ENCODE measurements around the gene ESYT1.

Gene ESYT1

GRCh38 chr12:56169229-56169759 lies 41.2 kb downstream of the ESYT1 start:
- H3K27ac ChIP-seq (ENCODE audit: low read depth, low read length) = no peak overlapping the region
- no peak overlapping the region for H3K9ac ChIP-seq (ENCODE audit: low read depth in 1 of 2, low read length in 2 of 2)
- H3K4me3 ChIP-seq (ENCODE audit: low read depth in 1 of 2, low read length in 2 of 2) = no peak overlapping the region
- no peaks in the 10 kb centered on the region for H3K27me3 ChIP-seq (ENCODE audit: control insufficient read depth in 1 of 2, insufficient read depth in 2 of 2, low read length in 2 of 2)
- H3K36me3 ChIP-seq (ENCODE audit: control insufficient read depth in 1 of 2, insufficient read depth in 2 of 2, low read length in 2 of 2) = peaks cover 46 to 89% of the 10 kb centered on the region in 2 donors
- no peaks in the 10 kb centered on the region for H3K9me3 ChIP-seq (ENCODE audit: control insufficient read depth in 1 of 2, low read length in 2 of 2)
- H3K4me1 ChIP-seq (ENCODE audit: control insufficient read depth in 1 of 2, insufficient read depth in 2 of 2, low read length in 2 of 2) = no peaks in the 10 kb centered on the region

DNA sequence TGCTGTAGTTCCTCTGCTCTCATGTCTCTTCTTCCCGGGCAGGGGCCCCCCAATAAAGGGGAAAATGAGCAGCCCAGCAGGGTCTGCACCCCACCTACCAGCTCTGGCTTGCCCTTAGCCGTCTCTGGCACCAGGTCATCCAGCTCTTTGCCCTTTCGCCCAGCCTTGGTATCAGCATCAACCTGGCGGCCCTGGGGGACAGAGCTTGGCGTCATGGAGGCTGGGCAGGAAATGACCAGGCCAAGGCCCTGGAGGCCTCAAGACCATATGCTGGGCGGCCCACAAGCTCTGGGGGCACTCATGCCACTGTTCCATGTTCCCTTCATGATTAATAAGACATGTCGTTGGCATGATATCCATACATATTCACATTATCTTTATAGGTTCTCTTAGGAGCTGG lies 44.8 kb downstream of the ESYT1 start:
- Histone ChIP-seq H3K27ac (ENCODE audit: low read depth, low read length) (no peak overlapping the region), H3K4me3 (ENCODE audit: low read depth in 1 of 2, low read length in 2 of 2) (no peak overlapping the region), H3K36me3 (ENCODE audit: control insufficient read depth in 1 of 2, insufficient read depth in 2 of 2, low read length in 2 of 2) (peaks cover 50 to 85% of the 10 kb centered on the region in 2 donors), H3K9me3 (ENCODE audit: control insufficient read depth in 1 of 2, low read length in 2 of 2) (no peaks in the 10 kb centered on the region), H3K9ac (ENCODE audit: low read depth in 1 of 2, low read length in 2 of 2) (no peak overlapping the region), H3K4me1 (ENCODE audit: control insufficient read depth in 1 of 2, insufficient read depth in 2 of 2, low read length in 2 of 2) (no peaks in the 10 kb centered on the region), H3K27me3 (ENCODE audit: control insufficient read depth in 1 of 2, insufficient read depth in 2 of 2, low read length in 2 of 2) (no peaks in the 10 kb centered on the region)

- peaks cover 43 to 83% of the 10 kb centered on the region in 2 donors for H3K36me3 ChIP-seq (ENCODE audit: control insufficient read depth in 1 of 2, insufficient read depth in 2 of 2, low read length in 2 of 2)
- H3K9me3 ChIP-seq (ENCODE audit: control insufficient read depth in 1 of 2, low read length in 2 of 2) = no peaks in the 10 kb centered on the region
- no peaks in the 10 kb centered on the region for H3K27me3 ChIP-seq (ENCODE audit: control insufficient read depth in 1 of 2, insufficient read depth in 2 of 2, low read length in 2 of 2)
Observed at GRCh38 chr12:56178347-56178746, 50.3 kb downstream of the ESYT1 start.

GRCh38 chr12:56186957-56187356 lies 58.9 kb downstream of the ESYT1 start:
- Histone ChIP-seq H3K36me3 (ENCODE audit: control insufficient read depth in 1 of 2, insufficient read depth in 2 of 2, low read length in 2 of 2) (peaks cover 22 to 41% of the 10 kb centered on the region in 2 donors), H3K9me3 (ENCODE audit: control insufficient read depth in 1 of 2, low read length in 2 of 2) (no peaks in the 10 kb centered on the region), H3K9ac (ENCODE audit: low read depth in 1 of 2, low read length in 2 of 2) (no peak overlapping the region), H3K27ac (ENCODE audit: low read depth, low read length) (no peak overlapping the region), H3K4me1 (ENCODE audit: control insufficient read depth in 1 of 2, insufficient read depth in 2 of 2, low read length in 2 of 2) (peaks cover 12 to 20% of the 10 kb centered on the region in 2 donors), H3K27me3 (ENCODE audit: control insufficient read depth in 1 of 2, insufficient read depth in 2 of 2, low read length in 2 of 2) (no peaks in the 10 kb centered on the region), H3K4me3 (ENCODE audit: low read depth in 1 of 2, low read length in 2 of 2) (no peak overlapping the region)

More at GRCh38 chr12:56178347-56178746, 50.3 kb downstream of the ESYT1 start:
- Histone ChIP-seq H3K9ac (ENCODE audit: low read depth in 1 of 2, low read length in 2 of 2) (no peak overlapping the region), H3K27ac (ENCODE audit: low read depth, low read length) (no peak overlapping the region), H3K4me1 (ENCODE audit: control insufficient read depth in 1 of 2, insufficient read depth in 2 of 2, low read length in 2 of 2) (no peaks in the 10 kb centered on the region), H3K4me3 (ENCODE audit: low read depth in 1 of 2, low read length in 2 of 2) (no peak overlapping the region)

- no peaks in the 10 kb centered on the region for H3K9me3 ChIP-seq (ENCODE audit: control insufficient read depth in 1 of 2, low read length in 2 of 2)
- peak overlapping the region; percentile 79 to 85 for H3K4me3 ChIP-seq (ENCODE audit: low read depth in 1 of 2, low read length in 2 of 2)
- H3K27me3 ChIP-seq (ENCODE audit: control insufficient read depth in 1 of 2, insufficient read depth in 2 of 2, low read length in 2 of 2) = no peaks in the 10 kb centered on the region
- H3K9ac ChIP-seq (ENCODE audit: low read depth in 1 of 2, low read length in 2 of 2) = peak overlapping the region; percentile 82 to 87
- peaks cover 12 to 20% of the 10 kb centered on the region in 2 donors for H3K4me1 ChIP-seq (ENCODE audit: control insufficient read depth in 1 of 2, insufficient read depth in 2 of 2, low read length in 2 of 2)
- H3K27ac ChIP-seq (ENCODE audit: low read depth, low read length) = no peak overlapping the region
- H3K36me3 ChIP-seq (ENCODE audit: control insufficient read depth in 1 of 2, insufficient read depth in 2 of 2, low read length in 2 of 2) = peaks cover 21 to 30% of the 10 kb centered on the region in 2 donors
Observed at GRCh38 chr12:56188131-56188777, 60.2 kb downstream of the ESYT1 start.

DNA sequence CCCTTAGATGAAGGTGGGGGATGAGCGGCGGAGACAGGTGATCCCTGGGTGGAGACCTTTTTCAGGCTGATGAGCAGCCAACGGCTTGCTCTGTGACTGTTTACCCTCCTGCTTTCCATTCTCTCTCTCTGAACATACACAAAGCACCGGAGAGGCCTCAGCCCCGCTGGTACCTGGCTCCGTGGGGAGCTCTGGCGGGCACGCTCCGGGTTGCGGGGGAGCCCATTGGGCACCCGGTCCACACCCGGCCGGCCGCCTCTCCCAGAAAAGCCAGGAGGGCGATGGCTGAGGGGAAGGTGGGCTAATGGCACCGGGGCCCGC lies 60.7 kb downstream of the ESYT1 start:
- peaks cover 12 to 20% of the 10 kb centered on the region in 2 donors for H3K4me1 ChIP-seq (ENCODE audit: control insufficient read depth in 1 of 2, insufficient read depth in 2 of 2, low read length in 2 of 2)
- peak overlapping the region; percentile 82 to 87 for H3K9ac ChIP-seq (ENCODE audit: low read depth in 1 of 2, low read length in 2 of 2)
- no peaks in the 10 kb centered on the region for H3K9me3 ChIP-seq (ENCODE audit: control insufficient read depth in 1 of 2, low read length in 2 of 2)
- no peaks in the 10 kb centered on the region for H3K27me3 ChIP-seq (ENCODE audit: control insufficient read depth in 1 of 2, insufficient read depth in 2 of 2, low read length in 2 of 2)
- H3K27ac ChIP-seq (ENCODE audit: low read depth, low read length) = peak overlapping the region; percentile 53
- H3K4me3 ChIP-seq (ENCODE audit: low read depth in 1 of 2, low read length in 2 of 2) = peak overlapping the region; percentile 79 to 85
- peaks cover 16 to 25% of the 10 kb centered on the region in 2 donors for H3K36me3 ChIP-seq (ENCODE audit: control insufficient read depth in 1 of 2, insufficient read depth in 2 of 2, low read length in 2 of 2)

DNA sequence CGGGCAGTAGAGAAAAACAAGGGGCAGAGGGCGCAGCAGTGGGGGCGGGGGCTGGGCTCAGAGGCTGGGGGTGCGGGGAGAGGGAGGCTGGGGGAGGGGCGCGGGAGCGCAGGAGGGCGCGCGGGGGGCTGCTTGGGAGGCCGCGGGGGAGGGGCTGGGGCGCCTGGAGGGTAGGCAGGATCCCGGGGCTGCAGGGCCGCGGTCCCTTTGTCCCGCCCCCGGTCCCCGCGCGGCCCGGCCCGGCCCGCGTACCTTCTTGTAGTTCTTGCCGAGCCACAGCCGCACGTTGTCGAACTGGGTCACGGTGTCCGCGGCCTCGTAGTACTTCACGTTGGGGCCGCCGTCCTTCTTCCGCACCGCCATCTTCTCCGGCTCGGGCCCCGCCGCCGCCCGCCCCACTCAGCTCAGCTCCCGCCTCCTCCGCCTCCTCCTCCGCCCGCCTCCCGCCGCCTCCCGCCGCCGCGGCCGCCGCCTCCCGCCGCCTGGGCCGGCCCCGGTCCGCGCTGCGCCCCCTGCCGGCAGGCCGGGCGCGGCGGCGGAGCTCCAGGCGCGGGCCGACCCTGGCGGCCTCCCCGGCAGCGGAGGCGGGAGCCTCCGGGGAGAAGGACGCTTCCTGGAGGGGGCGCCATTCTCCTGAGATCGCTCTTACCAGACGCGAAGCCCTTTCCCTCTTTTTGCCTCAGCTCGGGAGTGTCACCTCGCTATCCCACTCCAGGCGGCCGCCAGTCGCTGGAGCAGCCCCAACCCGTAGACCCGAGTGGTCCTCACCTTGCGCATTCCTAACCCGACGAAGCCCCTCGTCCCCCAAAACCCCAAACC lies 61.2 kb downstream of the ESYT1 start, which contains the start of gene SMARCC2:
Gene SMARCC2, minus strand, starts transcription at position 385 of the 819 bp plus-strand sequence. Its CDS starts 22 bp downstream, at position 363.
- H3K27me3 ChIP-seq (ENCODE audit: control insufficient read depth in 1 of 2, insufficient read depth in 2 of 2, low read length in 2 of 2) = no peaks in the 10 kb centered on the region
- H3K36me3 ChIP-seq (ENCODE audit: control insufficient read depth in 1 of 2, insufficient read depth in 2 of 2, low read length in 2 of 2) = peaks cover 12 to 20% of the 10 kb centered on the region in 2 donors
- H3K4me1 ChIP-seq (ENCODE audit: control insufficient read depth in 1 of 2, insufficient read depth in 2 of 2, low read length in 2 of 2) = peaks cover 12 to 20% of the 10 kb centered on the region in 2 donors
- peak within 1 kb of the TSS; percentile 80 for H3K27ac ChIP-seq (ENCODE audit: low read depth, low read length)
- no peaks in the 10 kb centered on the region for H3K9me3 ChIP-seq (ENCODE audit: control insufficient read depth in 1 of 2, low read length in 2 of 2)
- peak within 1 kb of the TSS; percentile 87 to 90 for H3K4me3 ChIP-seq (ENCODE audit: low read depth in 1 of 2, low read length in 2 of 2)
- H3K9ac ChIP-seq (ENCODE audit: low read depth in 1 of 2, low read length in 2 of 2) = peak within 1 kb of the TSS; percentile 91 to 94

DNA sequence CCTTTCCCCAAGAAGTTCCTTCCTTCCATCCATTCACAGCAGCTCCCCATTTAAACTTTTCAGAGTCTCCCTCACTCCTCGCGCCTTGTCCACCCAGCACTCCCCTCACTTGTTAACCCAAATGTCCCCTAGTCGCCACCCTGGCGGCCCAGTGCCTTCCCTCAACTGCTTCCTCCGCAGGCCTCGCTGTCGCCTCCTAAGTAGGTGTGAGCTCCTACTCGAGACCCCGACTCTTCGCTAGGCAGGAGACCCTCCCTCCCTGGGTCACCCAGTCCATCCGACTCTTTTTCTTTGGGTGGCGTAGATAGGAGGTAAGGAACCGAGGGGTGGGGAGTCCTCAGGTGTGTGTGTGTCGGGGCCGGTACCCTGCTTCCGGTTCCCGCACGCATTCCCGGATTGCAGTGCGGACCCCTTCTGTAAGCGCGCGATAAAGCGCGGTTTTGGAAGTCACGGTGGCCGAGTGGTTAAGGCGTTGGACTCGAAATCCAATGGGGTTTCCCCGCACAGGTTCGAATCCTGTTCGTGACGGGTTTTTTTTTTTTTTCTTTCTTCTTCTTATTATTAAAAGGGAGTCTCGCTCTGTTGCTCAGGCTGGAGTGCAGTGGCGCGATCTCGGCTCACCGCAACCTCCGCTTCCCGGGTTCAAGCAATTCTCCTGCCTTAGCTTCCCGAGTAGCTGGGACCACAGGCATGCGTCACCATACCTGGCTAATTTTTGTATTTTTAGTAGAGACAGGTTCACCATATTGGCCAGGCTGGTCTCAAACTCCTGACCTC lies 62.0 kb downstream of the ESYT1 start:
- Histone ChIP-seq H3K9me3 (ENCODE audit: control insufficient read depth in 1 of 2, low read length in 2 of 2) (no peaks in the 10 kb centered on the region), H3K27me3 (ENCODE audit: control insufficient read depth in 1 of 2, insufficient read depth in 2 of 2, low read length in 2 of 2) (no peaks in the 10 kb centered on the region), H3K4me3 (ENCODE audit: low read depth in 1 of 2, low read length in 2 of 2) (peak overlapping the region; percentile 87 to 90), H3K9ac (ENCODE audit: low read depth in 1 of 2, low read length in 2 of 2) (peak overlapping the region; percentile 91 to 94), H3K4me1 (ENCODE audit: control insufficient read depth in 1 of 2, insufficient read depth in 2 of 2, low read length in 2 of 2) (peaks cover 12 to 20% of the 10 kb centered on the region in 2 donors), H3K27ac (ENCODE audit: low read depth, low read length) (peak overlapping the region; percentile 80), H3K36me3 (ENCODE audit: control insufficient read depth in 1 of 2, insufficient read depth in 2 of 2, low read length in 2 of 2) (peaks cover 4 to 12% of the 10 kb centered on the region in 2 donors)

DNA sequence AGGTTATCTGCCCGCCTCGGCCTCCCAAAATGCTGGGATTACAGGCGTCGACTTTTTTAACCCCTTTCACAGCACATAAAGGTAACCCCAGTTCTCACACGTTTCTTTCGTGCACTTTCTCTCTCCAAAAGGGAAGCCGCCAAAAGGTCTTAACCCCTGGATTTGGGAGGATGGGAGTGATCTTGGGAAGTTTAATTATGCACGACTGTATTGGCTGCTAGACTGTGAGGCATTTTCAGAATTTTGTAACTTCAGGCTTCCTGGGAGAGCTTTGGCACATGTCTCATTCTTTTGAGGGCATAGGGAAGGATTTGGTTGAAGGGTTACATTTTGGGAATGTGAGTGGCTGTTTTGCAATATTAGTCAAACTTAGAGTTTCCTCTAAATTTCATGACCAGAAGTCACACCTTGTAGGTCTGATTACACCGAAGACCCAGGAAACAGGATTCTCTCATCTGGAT lies 62.7 kb downstream of the ESYT1 start:
- no peaks in the 10 kb centered on the region for H3K27me3 ChIP-seq (ENCODE audit: control insufficient read depth in 1 of 2, insufficient read depth in 2 of 2, low read length in 2 of 2)
- H3K4me3 ChIP-seq (ENCODE audit: low read depth in 1 of 2, low read length in 2 of 2) = peak overlapping the region; percentile 87 to 90
- peaks cover 12 to 20% of the 10 kb centered on the region in 2 donors for H3K4me1 ChIP-seq (ENCODE audit: control insufficient read depth in 1 of 2, insufficient read depth in 2 of 2, low read length in 2 of 2)
- no peak overlapping the region for H3K27ac ChIP-seq (ENCODE audit: low read depth, low read length)
- H3K9ac ChIP-seq (ENCODE audit: low read depth in 1 of 2, low read length in 2 of 2) = peak overlapping the region; percentile 91 to 94
- H3K36me3 ChIP-seq (ENCODE audit: control insufficient read depth in 1 of 2, insufficient read depth in 2 of 2, low read length in 2 of 2) = peaks cover 2 to 8% of the 10 kb centered on the region in 2 donors
- H3K9me3 ChIP-seq (ENCODE audit: control insufficient read depth in 1 of 2, low read length in 2 of 2) = no peaks in the 10 kb centered on the region
